Measurements from ENCODE around the gene RRAD. TPM values are rescaled to one million over a fixed set of nuclear protein-coding genes. Genes with fewer than 3 reads are reported as not detected.

Gene RRAD
- total RNA-seq, 1 donor from 2014 or later = 135 TPM

DNA sequence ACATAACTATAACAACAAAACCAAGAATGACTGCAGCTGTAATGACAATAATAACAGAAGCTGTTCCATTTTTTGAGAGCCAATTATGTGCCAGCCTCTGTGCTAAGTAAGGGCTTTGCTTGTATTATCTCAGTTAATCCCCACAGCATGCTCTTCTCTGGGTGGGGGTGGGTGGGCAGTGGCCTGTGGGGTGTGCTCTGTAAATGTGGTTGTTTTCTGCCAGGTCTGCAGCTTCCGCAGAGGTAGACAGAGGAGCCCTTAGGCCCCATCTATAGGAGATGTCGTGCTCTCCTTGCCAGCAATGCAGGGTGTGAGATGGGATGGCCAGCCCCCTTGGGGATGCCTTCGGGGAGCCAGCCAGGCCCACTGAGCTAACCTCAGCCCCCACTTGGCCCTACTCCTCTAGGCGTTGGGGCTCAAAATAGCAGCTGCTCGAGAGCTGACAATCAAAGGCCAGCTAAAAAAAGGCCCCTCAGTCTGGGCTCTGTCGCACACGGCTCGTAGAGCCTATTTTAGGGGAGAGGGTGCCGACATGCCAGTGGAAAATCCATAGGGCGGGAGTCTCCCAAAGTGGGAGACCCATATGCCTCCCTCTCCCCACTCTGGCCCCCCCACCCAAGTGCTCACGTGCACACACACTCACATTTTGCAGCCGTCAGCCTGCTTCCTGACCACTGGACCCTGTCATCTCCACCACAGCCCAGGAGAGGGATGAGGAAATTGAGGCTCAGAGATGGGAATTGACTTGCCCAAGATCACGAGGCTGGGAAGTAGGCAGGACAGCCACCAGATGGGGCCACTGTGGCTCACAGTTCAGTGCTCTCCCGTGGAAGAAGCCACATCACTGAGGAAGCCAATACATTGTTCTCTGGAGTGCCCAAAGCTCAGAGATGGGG, 22.4 kb downstream of the RRAD start:
- peak overlapping the region; percentile 66 for H3K4me3 ChIP-seq
- peak; percentile 70 for DNase-seq

DNA sequence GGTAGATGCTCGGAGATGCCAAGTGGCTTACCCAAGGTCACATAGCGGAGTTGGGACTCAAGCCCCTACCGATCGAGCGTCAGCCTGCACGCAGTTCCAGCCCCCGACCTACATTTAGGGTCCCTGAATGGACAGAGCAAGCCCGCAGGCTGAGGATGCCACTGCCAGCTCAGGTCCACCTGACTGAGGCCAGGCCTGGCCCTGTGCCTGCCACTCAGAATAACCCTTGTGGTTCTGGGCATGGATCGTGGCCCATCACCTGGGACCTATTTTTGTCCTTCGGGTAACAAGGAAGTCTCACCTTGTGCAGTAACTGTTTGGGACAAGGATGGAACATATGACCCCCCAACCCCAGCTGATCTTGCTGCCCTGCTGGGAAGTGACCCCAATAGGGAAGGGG, 23.7 kb downstream of the RRAD start:
- peaks cover 64% of the 10 kb centered on the region for H3K4me1 ChIP-seq
- H3K9me3 ChIP-seq (replicated peaks) = no peaks in the 10 kb centered on the region
- intact Hi-C loops (cut with micrococcal nuclease) = no loop called here
- DNase-seq = peak; percentile 64
- no peaks in the 10 kb centered on the region for H3K36me3 ChIP-seq
- no peak overlapping the region for H3K4me3 ChIP-seq
- TF ChIP-seq, protein P1, sequence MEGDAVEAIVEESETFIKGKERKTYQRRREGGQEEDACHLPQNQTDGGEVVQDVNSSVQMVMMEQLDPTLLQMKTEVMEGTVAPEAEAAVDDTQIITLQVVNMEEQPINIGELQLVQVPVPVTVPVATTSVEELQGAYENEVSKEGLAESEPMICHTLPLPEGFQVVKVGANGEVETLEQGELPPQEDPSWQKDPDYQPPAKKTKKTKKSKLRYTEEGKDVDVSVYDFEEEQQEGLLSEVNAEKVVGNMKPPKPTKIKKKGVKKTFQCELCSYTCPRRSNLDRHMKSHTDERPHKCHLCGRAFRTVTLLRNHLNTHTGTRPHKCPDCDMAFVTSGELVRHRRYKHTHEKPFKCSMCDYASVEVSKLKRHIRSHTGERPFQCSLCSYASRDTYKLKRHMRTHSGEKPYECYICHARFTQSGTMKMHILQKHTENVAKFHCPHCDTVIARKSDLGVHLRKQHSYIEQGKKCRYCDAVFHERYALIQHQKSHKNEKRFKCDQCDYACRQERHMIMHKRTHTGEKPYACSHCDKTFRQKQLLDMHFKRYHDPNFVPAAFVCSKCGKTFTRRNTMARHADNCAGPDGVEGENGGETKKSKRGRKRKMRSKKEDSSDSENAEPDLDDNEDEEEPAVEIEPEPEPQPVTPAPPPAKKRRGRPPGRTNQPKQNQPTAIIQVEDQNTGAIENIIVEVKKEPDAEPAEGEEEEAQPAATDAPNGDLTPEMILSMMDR (IDR thresholded peaks at IDR 0.05; ENCODE audit: borderline replicate concordance) = no peak
- H3K27ac ChIP-seq (replicated peaks) = peak overlapping the region; percentile 96
- no peaks in the 10 kb centered on the region for H3K27me3 ChIP-seq (ENCODE audit: low read depth)

More for the DNA sequence above, 22.4 kb downstream of the RRAD start:
- Histone ChIP-seq H3K27ac (replicated peaks) (peak overlapping the region; percentile 96), H3K27me3 (ENCODE audit: low read depth) (no peaks in the 10 kb centered on the region), H3K36me3 (no peaks in the 10 kb centered on the region), H3K9me3 (replicated peaks) (no peaks in the 10 kb centered on the region), H3K4me1 (peaks cover 75% of the 10 kb centered on the region)
- intact Hi-C loops (cut with micrococcal nuclease) = no loop called here
- TF ChIP-seq, protein P1 (IDR thresholded peaks at IDR 0.05; ENCODE audit: borderline replicate concordance) = peak; percentile 12

DNA sequence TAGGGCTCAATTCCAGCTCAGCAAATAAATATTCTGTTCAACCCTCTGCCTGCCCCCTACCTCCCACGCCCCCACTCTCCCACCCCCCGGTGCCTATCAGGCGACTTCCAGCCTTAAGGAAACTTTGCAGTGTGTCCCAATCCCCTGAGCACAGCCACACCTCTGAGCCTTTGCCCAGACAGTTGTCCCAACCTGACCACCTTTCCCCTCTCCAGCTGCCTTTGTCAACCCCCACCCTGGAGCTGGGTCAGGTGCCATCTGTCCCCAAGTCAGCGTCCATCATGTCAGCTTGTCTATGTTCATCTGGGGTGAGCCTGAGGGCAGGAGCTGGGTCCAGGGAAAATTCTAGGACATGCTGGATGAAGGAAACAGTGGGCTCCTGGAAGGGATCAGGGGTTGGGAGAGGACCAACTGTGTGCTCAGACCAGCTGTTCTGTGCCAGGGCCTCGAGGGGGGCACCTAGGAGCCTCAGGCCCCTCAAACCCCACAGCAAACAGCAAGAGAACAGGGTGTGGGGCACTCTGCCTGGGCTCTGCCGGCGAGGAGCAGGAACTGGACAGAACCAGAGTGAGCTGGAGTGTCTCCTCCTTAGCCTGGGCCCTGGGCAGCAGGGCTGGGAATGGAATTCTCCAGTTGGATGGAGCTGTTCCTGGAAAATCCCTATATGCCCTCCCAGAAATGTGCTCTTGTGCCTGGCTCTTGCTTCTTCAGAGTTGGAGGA, 24.5 kb downstream of the RRAD start:
- TF ChIP-seq, protein P1 (IDR thresholded peaks at IDR 0.05; ENCODE audit: borderline replicate concordance) = no peak

DNA sequence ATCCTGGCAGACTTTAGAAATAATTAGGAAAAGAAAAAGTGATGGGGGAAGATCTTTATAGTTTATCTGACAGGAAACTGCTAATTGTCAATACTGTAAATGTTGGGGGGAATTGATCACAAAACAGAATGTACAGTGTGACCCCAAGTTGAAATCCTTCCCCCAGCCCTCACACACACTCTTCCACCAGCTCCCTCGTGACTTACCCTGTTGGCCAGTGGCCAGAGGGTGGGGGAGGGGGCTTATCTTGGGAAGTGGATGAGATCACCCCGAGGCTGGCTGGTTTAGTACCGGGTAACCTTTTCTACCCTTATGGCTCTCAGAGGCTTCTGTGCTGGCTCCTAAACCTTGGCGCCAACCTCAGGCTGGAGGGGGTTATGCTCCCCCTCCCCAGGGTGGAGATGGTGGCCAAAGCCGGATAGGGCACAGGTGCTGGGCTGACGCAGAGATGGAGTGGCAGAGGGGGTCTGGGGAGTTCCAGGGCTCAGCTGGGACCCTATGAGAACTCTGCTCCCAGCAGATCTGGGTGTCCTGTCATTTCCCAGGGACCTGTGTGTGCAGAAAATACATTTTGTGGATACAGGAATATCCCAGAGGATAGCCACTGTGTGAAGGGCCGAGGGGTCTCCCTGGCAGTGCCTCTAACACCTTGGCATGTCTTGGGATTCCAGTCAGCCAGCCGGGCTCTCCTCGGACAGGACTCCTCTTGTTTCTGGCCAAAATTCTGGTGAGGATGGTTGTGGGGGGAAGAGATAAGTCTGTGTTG, 25.2 kb downstream of the RRAD start:
- TF ChIP-seq, protein P1 (IDR thresholded peaks at IDR 0.05; ENCODE audit: borderline replicate concordance) = no peak
- intact Hi-C loops (cut with micrococcal nuclease) = no loop called here
- H3K36me3 ChIP-seq = no peaks in the 10 kb centered on the region
- peaks cover 49% of the 10 kb centered on the region for H3K4me1 ChIP-seq
- H3K27ac ChIP-seq (replicated peaks) = peak overlapping the region; percentile 96
- H3K4me3 ChIP-seq = no peak overlapping the region
- no peaks in the 10 kb centered on the region for H3K9me3 ChIP-seq (replicated peaks)
- no peaks in the 10 kb centered on the region for H3K27me3 ChIP-seq (ENCODE audit: low read depth)
- DNase-seq = peak; percentile 79

More for the DNA sequence above, 24.5 kb downstream of the RRAD start:
- H3K9me3 ChIP-seq (replicated peaks) = no peaks in the 10 kb centered on the region
- peaks cover 57% of the 10 kb centered on the region for H3K4me1 ChIP-seq
- peak overlapping the region; percentile 96 for H3K27ac ChIP-seq (replicated peaks)
- no peak overlapping the region for H3K4me3 ChIP-seq
- intact Hi-C loops (cut with micrococcal nuclease) = no loop called here
- DNase-seq = no peak
- H3K36me3 ChIP-seq = no peaks in the 10 kb centered on the region
- no peaks in the 10 kb centered on the region for H3K27me3 ChIP-seq (ENCODE audit: low read depth)

DNA sequence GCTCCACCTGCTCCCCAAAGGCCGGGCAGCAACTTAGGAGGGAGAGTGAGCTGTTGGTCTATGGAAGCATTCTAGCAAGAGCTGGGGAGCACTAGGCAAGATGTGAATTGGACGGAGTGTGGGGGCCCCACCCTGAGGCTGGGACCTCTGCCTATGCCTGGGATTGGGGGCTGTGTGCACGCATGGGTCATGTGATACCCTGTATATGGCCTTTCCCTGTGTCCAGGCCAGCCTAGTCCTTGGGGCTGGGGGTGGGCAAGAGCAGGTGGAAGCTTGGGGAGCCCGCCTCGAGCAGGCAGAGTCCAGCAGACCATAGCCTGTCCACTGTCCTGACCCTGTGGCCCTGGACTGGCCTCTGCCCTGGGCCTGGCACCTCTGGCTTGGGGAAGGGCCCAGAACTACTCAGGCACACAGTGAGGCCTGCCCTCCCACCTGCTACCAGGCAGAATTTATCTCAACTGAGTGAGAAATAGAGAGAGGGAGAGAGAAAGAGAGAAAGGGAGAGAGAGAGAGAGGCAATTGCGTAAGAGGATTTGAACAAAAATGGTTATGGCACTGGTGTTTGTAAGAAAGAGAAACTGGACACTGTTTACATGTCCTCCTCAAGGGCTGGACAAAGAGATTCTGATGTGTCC, 25.9 kb downstream of the RRAD start:
- peak overlapping the region; percentile 96 for H3K27ac ChIP-seq (replicated peaks)
- no peak for DNase-seq
- intact Hi-C loops (cut with micrococcal nuclease) = no loop called here
- no peaks in the 10 kb centered on the region for H3K27me3 ChIP-seq (ENCODE audit: low read depth)
- H3K4me1 ChIP-seq = peaks cover 49% of the 10 kb centered on the region
- H3K36me3 ChIP-seq = no peaks in the 10 kb centered on the region
- TF ChIP-seq, protein P1 (IDR thresholded peaks at IDR 0.05; ENCODE audit: borderline replicate concordance) = no peak
- H3K4me3 ChIP-seq = no peak overlapping the region
- H3K9me3 ChIP-seq (replicated peaks) = no peaks in the 10 kb centered on the region

Measured in left ventricle myocardium inferior (tissue), 1 donor.